NT2/D1 (cell line): ENCODE measurements around the gene GPR157.

ENCODE experiments used
- DNase-seq: peaks from one replicate; pipeline ENCODE4 v3.0.0-alpha.2; 2011; ENCODE audit warnings: low read depth, low spot score
- H3K27me3 ChIP-seq: 2 replicates; pipeline ENCODE4 v1.6.0; 2011; ENCODE audit warnings: mild to moderate bottlenecking; ENCODE audit not compliant: insufficient read length, insufficient read depth
- H3K36me3 ChIP-seq: 2 replicates; pipeline ENCODE4 v1.6.1; 2011; ENCODE audit warnings: mild to moderate bottlenecking, low read length, mixed read lengths; ENCODE audit not compliant: insufficient read depth, insufficient read length
- H3K4me1 ChIP-seq: 2 replicates; pipeline ENCODE4 v1.5.1; 2011; ENCODE audit not compliant: insufficient read depth, insufficient read length
- H3K4me3 ChIP-seq: 2 replicates; pipeline ENCODE4 v1.5.1; 2011; ENCODE audit warnings: low read depth; ENCODE audit not compliant: insufficient read length
- H3K9ac ChIP-seq: 2 replicates; pipeline ENCODE4 v1.6.0; 2011; ENCODE audit warnings: low read depth; ENCODE audit not compliant: insufficient read length
- H3K9me3 ChIP-seq: 2 replicates; pipeline ENCODE4 v1.5.1; 2011; ENCODE audit warnings: mild to moderate bottlenecking, low read length; ENCODE audit not compliant: insufficient read depth
- SUZ12 ChIP-seq: IDR thresholded peaks from 2 replicates; pipeline ENCODE4 v1.6.1; 2011; ENCODE audit not compliant: insufficient read length, insufficient read depth; ENCODE audit errors: extremely low read depth
- YY1 ChIP-seq: IDR thresholded peaks from 2 replicates; pipeline ENCODE4 v1.6.1; 2011; ENCODE audit not compliant: insufficient read length, insufficient read depth
- ZNF274 ChIP-seq: IDR thresholded peaks from 2 replicates; pipeline ENCODE4 v1.6.1; 2011; ENCODE audit warnings: mild to moderate bottlenecking, low read depth, low read length

GPR157 gene

DNA sequence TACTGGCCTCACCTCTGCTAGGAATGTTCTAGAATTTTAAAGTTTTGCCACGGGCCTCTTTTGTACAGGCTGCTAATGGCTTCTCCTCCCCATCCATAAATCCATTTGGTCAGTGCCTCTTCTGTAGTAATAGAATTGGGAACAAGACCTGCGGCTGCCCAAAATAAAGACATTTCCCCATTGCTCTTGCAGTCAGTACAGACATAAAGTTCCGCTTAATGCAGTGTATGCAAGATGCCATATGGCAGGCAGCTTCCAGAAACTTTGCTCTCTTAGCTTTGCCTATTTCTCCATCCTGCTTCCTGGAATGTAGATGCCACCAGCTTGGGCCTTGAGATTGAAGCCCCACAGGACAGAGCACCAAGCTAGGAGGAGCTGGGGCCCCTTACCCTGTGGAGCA is 55.8 kb downstream of the GPR157 start:
- no peaks in the 10 kb centered on the region for H3K36me3 ChIP-seq
- H3K9me3 ChIP-seq = no peaks in the 10 kb centered on the region
- no peaks in the 10 kb centered on the region for H3K27me3 ChIP-seq
- peaks cover 6% of the 10 kb centered on the region for H3K4me1 ChIP-seq
- no peak overlapping the region for H3K9ac ChIP-seq
- H3K4me3 ChIP-seq = no peak overlapping the region
- TF ChIP-seq YY1 (no peak), ZNF274 (no peak), SUZ12 (no peak)
- DNase-seq = no peak

DNA sequence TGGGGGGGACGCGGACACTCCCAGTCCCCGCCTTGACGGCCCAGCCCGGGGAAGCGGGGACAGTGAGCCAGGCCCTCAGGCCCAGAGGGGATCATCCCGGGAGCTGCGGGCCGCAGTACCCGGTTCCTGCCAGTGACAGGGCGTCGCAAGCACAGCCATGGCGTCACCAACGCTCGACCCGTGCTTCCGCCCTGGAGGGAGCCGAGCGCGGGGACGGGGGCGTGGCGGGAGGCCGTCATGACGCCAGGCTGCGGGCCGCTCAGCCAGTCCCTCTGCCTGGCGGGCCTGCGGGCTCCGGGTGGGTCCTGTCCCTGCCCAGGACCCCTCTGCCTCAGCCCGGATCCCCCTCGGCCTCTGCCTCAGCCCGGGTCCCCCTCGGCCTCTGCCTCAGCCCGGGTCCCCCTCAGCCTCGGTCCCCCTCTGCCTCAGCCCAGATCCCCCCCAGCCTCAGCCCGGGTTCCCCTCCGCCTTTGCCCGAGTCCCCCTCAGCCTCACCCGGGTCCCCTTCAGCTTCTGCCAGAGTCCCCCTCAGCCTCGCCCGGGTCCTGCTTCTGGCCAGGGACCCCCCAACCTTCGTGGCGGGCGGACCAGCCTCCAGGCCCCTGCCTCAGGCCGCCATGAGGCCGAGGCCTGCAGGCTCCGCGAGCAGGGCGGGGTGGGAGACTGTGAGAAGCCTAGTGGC is 57.2 kb downstream of the GPR157 start:
- no peak overlapping the region for H3K9ac ChIP-seq
- no peak for TF ChIP-seq ZNF274
- TF ChIP-seq SUZ12 = no peak
- peaks cover 6% of the 10 kb centered on the region for H3K4me1 ChIP-seq
- no peak for DNase-seq
- no peaks in the 10 kb centered on the region for H3K27me3 ChIP-seq
- H3K9me3 ChIP-seq = no peaks in the 10 kb centered on the region
- no peak overlapping the region for H3K4me3 ChIP-seq
- H3K36me3 ChIP-seq = no peaks in the 10 kb centered on the region

DNA sequence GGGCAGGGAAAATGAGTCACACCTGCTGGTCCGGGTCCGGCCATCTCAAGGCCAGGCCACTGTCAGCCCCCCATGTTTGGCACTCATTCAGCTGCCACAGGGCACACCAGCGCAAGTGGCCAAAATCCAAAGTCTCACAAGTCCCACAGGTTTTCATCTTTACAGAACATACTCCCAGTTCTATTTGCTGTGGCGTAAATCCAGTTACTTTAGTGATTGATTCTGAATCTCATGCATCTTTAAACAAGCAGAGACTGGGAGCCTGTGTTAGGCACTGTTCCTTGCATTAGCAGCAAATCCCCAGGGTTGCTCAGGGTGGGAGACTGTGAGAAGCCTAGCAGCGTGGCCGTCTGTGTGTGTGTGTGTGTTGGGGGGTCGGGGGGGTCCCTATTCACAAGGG is 58.4 kb downstream of the GPR157 start:
- no peaks in the 10 kb centered on the region for H3K27me3 ChIP-seq
- peaks cover 6% of the 10 kb centered on the region for H3K4me1 ChIP-seq
- no peak overlapping the region for H3K4me3 ChIP-seq
- H3K36me3 ChIP-seq = no peaks in the 10 kb centered on the region
- TF ChIP-seq SUZ12 = no peak
- TF ChIP-seq ZNF274 = no peak
- no peak for TF ChIP-seq YY1
- H3K9ac ChIP-seq = no peak overlapping the region
- no peak for DNase-seq
- no peaks in the 10 kb centered on the region for H3K9me3 ChIP-seq

GRCh38 chr1:9069326-9070100 is 59.4 kb downstream of the GPR157 start, which contains the start of gene SLC2A5:
Gene SLC2A5, minus strand, starts transcription at chr1:9069635. Its CDS starts 99 bp downstream, at chr1:9069536.
- Histone ChIP-seq H3K9ac (peak within 1 kb of the TSS; percentile 26), H3K9me3 (no peaks in the 10 kb centered on the region), H3K36me3 (no peaks in the 10 kb centered on the region), H3K4me3 (no peak within 1 kb of the TSS), H3K4me1 (peaks cover 10% of the 10 kb centered on the region), H3K27me3 (no peaks in the 10 kb centered on the region)
- TF ChIP-seq YY1 (no peak), ZNF274 (no peak), SUZ12 (no peak)
- no peak for DNase-seq

- no peaks in the 10 kb centered on the region for H3K36me3 ChIP-seq
- H3K4me1 ChIP-seq = peaks cover 10% of the 10 kb centered on the region
- H3K4me3 ChIP-seq = no peak overlapping the region
- H3K9me3 ChIP-seq = no peaks in the 10 kb centered on the region
- H3K27me3 ChIP-seq = no peaks in the 10 kb centered on the region
- TF ChIP-seq YY1 (no peak), ZNF274 (no peak), SUZ12 (no peak)
- DNase-seq = no peak
- no peak overlapping the region for H3K9ac ChIP-seq
These were observed 59.9 kb downstream of the GPR157 start for GRCh38 chr1:9068981-9069325.

DNA sequence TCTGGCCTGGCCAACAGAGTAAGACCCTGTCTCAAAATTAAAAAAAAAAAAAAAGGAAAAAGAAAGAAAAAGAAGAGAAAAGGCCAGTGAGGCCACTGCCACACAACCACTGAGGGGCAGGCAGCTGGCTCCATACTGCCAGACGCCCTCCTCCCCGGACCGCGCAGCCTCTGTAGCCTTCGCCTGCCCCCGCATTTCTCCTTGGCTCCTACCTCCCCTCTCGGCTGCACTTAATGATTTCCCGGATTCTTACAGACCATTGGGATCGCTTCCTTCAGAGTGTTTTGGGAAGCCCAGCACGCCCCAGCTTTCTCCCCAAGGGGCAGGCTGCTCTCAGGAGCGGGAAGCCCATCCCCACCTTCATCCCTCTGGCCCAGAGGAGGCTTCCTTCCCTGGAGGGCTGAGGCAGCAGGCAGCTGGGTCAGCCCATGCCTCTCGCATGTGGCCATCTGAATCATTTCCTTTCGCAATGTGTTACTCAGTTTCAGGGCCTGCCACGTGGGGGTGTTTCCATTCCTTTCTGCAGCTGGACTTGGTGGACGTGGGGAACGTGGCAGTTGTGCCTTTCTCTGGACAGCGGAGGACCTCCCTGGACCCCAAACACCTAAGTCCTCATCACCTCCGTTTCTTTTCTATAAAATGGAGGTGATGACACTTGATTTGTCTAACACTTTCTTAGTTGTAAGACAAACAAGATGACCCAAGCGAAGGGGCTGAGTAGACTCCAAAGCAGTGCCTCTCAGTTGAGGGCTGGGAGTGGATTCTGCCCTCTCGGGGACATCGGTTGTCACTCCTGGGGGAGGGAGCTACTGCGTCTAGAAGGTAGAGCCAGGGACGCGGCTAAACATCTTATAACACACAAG is 61.7 kb downstream of the GPR157 start:
- Histone ChIP-seq H3K27me3 (no peaks in the 10 kb centered on the region), H3K36me3 (no peaks in the 10 kb centered on the region), H3K9ac (no peak overlapping the region), H3K9me3 (no peaks in the 10 kb centered on the region), H3K4me1 (peaks cover 10% of the 10 kb centered on the region), H3K4me3 (no peak overlapping the region)
- TF ChIP-seq YY1 = no peak
- no peak for TF ChIP-seq ZNF274
- no peak for TF ChIP-seq SUZ12
- DNase-seq = no peak

GRCh38 chr1:9065213-9065751 is 63.6 kb downstream of the GPR157 start:
- no peak for DNase-seq
- TF ChIP-seq SUZ12 (no peak), ZNF274 (no peak), YY1 (no peak)
- Histone ChIP-seq H3K4me3 (no peak overlapping the region), H3K9me3 (no peaks in the 10 kb centered on the region), H3K9ac (no peak overlapping the region), H3K36me3 (no peaks in the 10 kb centered on the region), H3K27me3 (no peaks in the 10 kb centered on the region), H3K4me1 (peaks cover 14% of the 10 kb centered on the region)
